ENCODE measurements around the gene FERMT1.

DNA sequence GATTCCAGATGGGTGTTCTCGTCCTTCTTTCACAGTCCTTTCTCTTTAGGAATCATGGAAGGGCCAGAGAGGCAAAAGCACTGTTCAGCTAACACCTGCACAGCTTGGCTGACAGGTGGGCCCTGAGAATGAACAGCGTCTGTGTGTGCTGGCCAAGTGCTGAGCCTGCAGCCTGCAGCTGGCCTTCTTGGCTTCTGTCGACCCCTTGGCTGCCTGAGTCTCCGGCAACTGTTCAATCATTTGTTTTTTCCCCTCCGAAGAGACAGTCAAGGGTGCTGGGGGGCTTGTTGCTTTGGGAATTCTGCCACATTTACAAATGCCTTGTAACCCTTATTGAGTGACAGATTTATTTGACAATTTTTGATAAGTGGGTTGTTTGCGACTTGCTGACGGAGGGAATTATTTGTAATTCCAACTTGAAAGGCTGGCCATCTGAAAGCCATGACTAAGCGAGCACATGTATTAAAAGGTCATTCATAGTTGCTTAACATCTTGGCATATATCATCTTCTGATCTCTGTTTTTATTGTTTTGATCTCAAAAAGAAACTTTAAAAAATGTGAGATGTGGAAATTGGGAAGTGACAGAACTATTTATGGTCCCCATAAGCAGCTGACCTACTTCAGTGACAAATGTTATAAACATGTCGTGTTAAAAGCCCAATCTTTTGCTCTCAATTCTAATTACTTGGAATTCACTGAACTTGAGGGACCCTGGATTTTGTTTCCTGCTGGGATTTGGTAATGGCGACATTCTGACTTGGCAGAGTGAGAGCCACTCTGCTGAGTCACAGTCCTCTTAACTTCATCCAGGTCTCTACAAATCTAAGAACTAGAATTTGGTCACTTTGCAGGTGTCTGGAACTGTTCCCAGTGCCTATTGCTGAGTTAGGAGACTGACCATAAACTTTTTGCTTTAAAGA is 41.9 kb upstream of the FERMT1 start:
- TF ChIP-seq, protein P1, sequence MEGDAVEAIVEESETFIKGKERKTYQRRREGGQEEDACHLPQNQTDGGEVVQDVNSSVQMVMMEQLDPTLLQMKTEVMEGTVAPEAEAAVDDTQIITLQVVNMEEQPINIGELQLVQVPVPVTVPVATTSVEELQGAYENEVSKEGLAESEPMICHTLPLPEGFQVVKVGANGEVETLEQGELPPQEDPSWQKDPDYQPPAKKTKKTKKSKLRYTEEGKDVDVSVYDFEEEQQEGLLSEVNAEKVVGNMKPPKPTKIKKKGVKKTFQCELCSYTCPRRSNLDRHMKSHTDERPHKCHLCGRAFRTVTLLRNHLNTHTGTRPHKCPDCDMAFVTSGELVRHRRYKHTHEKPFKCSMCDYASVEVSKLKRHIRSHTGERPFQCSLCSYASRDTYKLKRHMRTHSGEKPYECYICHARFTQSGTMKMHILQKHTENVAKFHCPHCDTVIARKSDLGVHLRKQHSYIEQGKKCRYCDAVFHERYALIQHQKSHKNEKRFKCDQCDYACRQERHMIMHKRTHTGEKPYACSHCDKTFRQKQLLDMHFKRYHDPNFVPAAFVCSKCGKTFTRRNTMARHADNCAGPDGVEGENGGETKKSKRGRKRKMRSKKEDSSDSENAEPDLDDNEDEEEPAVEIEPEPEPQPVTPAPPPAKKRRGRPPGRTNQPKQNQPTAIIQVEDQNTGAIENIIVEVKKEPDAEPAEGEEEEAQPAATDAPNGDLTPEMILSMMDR (conservative IDR thresholded peaks at IDR 0.05; ENCODE audit: low read depth in 2 of 2), result no peak
- no peak for TF ChIP-seq NANOG (IDR thresholded peaks at IDR 0.05; ENCODE audit: borderline replicate concordance)
- no peak for TF ChIP-seq STAT1 (IDR thresholded peaks at IDR 0.05; ENCODE audit: unreplicated experiment)
- no peak for TF ChIP-seq ZNF331 (CRISPR knock-in tag; IDR thresholded peaks at IDR 0.05; ENCODE audit: low read depth)
- TF ChIP-seq, protein P2, sequence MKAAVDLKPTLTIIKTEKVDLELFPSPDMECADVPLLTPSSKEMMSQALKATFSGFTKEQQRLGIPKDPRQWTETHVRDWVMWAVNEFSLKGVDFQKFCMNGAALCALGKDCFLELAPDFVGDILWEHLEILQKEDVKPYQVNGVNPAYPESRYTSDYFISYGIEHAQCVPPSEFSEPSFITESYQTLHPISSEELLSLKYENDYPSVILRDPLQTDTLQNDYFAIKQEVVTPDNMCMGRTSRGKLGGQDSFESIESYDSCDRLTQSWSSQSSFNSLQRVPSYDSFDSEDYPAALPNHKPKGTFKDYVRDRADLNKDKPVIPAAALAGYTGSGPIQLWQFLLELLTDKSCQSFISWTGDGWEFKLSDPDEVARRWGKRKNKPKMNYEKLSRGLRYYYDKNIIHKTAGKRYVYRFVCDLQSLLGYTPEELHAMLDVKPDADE (IDR thresholded peaks at IDR 0.05), result no peak
- no peak for TF ChIP-seq POLR2AphosphoS5 (IDR thresholded peaks at IDR 0.05; ENCODE audit: low read depth)
- TF ChIP-seq CREB1 (CRISPR knock-in tag; IDR thresholded peaks at IDR 0.05; ENCODE audit: low read depth), result no peak
- TF ChIP-seq ZNF114 (CRISPR knock-in tag; IDR thresholded peaks at IDR 0.05), result no peak

Data from GM23338 (cell line).